ENCODE measurements around the gene RPEL1.

DNA sequence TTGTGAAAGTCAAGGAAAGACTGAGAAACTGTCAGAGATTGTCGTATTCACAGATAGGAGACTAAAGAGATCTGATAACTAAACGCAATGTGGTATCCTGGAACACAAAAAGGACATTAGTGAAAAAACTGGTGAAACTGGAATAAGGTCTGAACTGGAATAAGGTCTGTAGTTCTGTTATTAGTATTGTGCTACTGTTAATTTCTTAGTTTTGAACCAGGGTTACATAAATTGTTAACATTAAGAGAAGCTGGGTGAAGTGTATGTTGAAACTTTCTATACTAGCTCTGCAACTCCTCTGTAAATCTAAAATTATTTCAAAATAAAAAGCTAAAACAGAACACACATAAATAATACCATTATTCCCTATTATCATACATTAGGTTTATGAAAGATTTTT is 49.2 kb upstream of the RPEL1 start:
- TF ChIP-seq CTCF (IDR thresholded peaks at IDR 0.05): no peak
- no peak for TF ChIP-seq POLR2A (IDR thresholded peaks at IDR 0.05)
